ENCODE measurements around the gene POU2AF1. TPM values are rescaled to one million over a fixed set of nuclear protein-coding genes. Genes with fewer than 3 reads are reported as not detected.

POU2AF1 gene
- total RNA-seq, 2 experiments from 2014 or later, result 3.6 to 4.5 TPM

- DNase-seq (no peak), ATAC-seq (no peak)
- H3K4me1 Mint-ChIP-seq (ENCODE audit: low read depth), result no peaks in the 10 kb centered on the region
- intact Hi-C loops (cut with micrococcal nuclease), result no loop called here
- TF ChIP-seq CTCF (IDR thresholded peaks at IDR 0.05), result no peak
- H3K27ac Mint-ChIP-seq, result no peak overlapping the region
- H3K4me3 Mint-ChIP-seq, result no peak overlapping the region
- no peaks in the 10 kb centered on the region for H3K36me3 Mint-ChIP-seq (ENCODE audit: low read depth)
- H3K9me3 Mint-ChIP-seq, result no peaks in the 10 kb centered on the region
- H3K27me3 Mint-ChIP-seq, result peaks cover 30% of the 10 kb centered on the region
- POLR2A ChIA-PET, result interaction anchor here (0.6 kb wide), 1 partner anchor 129 kb away, joined by 3 read pairs; no protein-coding TSS in a partner anchor
- CTCF ChIA-PET, result interaction anchor here (1.0 to 2.2 kb wide), 2 partner anchors 20 to 125 kb away, joined by 3 to 6 read pairs; no protein-coding TSS in a partner anchor
Observed at GRCh38 chr11:111303461-111303860, 75.6 kb downstream of the POU2AF1 start.

GRCh38 chr11:111302298-111302697, 76.8 kb downstream of the POU2AF1 start:
- TF ChIP-seq CTCF (IDR thresholded peaks at IDR 0.05), result no peak
- no peaks in the 10 kb centered on the region for H3K36me3 Mint-ChIP-seq (ENCODE audit: low read depth)
- ChIA-PET POLR2A (no interaction called here), CTCF (interaction anchor here (1.2 kb wide), 1 partner anchor 19 kb away, joined by 4 read pairs; no protein-coding TSS in a partner anchor)
- intact Hi-C loops (cut with micrococcal nuclease), result no loop called here
- H3K9me3 Mint-ChIP-seq, result no peaks in the 10 kb centered on the region
- peaks cover 34% of the 10 kb centered on the region for H3K27me3 Mint-ChIP-seq
- no peak overlapping the region for H3K27ac Mint-ChIP-seq
- H3K4me1 Mint-ChIP-seq (ENCODE audit: low read depth), result no peaks in the 10 kb centered on the region
- no peak overlapping the region for H3K4me3 Mint-ChIP-seq
- no peak for ATAC-seq
- DNase-seq, result no peak

Small RNA genes within 50 kb of the gene (microRNA-seq; reads per million reads assigned to microRNA genes)
- not detected for gene MIR4491 (ENCODE audit: borderline microRNAs expressed, borderline replicate concordance)

Other genes starting within 250 kb of the POU2AF1 start
- not detected for gene POU2AF2, start 133.6 kb downstream of the POU2AF1 start, total RNA-seq
- not detected for gene POU2AF3, start 80.7 kb downstream of the POU2AF1 start, total RNA-seq
- gene BTG4, start 133.1 kb upstream of the POU2AF1 start, total RNA-seq, result under 1 TPM; 0.36 to 0.98 TPM
- gene HOATZ, start 135.5 kb upstream of the POU2AF1 start, total RNA-seq, result not detected
- 10 to 100 TPM; 92.2 to 93.7 TPM for gene LAYN, start 161.4 kb upstream of the POU2AF1 start, total RNA-seq
- 1 to 10 TPM; 7.4 to 8.0 TPM for gene SIK2, start 223.2 kb upstream of the POU2AF1 start, total RNA-seq

All from activated CD8-positive, alpha-beta T cell treated with anti-CD3 and anti-CD28 coated beads for 36 hours (primary cell).